Fibroblast of skin of back (primary cell): Measurements from ENCODE around the gene CHD5.
A peak's percentile ranks its signal among the peaks of the same experiment; 100 is the strongest.

ENCODE experiments used
- DNase-seq: peaks from one replicate; pipeline ENCODE4 v3.0.0-alpha.2; 2013

The CHD5 gene

GRCh38 chr1:6097117-6097595 lies 83.0 kb downstream of the CHD5 start:
- no peak for DNase-seq

GRCh38 chr1:6096243-6097116 lies 83.6 kb downstream of the CHD5 start:
- no peak for DNase-seq

- no peak for DNase-seq
These were observed 84.4 kb downstream of the CHD5 start for GRCh38 chr1:6095511-6096242.

- no peak for DNase-seq
These were observed 85.2 kb downstream of the CHD5 start for GRCh38 chr1:6094801-6095505.

- no peak for DNase-seq
These were observed 85.9 kb downstream of the CHD5 start for GRCh38 chr1:6094246-6094645.

GRCh38 chr1:6093611-6094010 lies 86.5 kb downstream of the CHD5 start:
- DNase-seq, result no peak

GRCh38 chr1:6093071-6093470 lies 87.0 kb downstream of the CHD5 start:
- DNase-seq, result no peak

GRCh38 chr1:6092211-6092610 lies 87.9 kb downstream of the CHD5 start:
- no peak for DNase-seq

GRCh38 chr1:6091823-6092109 lies 88.4 kb downstream of the CHD5 start:
- DNase-seq, result no peak

GRCh38 chr1:6090996-6091822 lies 88.9 kb downstream of the CHD5 start:
- DNase-seq, result no peak

GRCh38 chr1:6090288-6090687 lies 89.8 kb downstream of the CHD5 start:
- no peak for DNase-seq

GRCh38 chr1:6088956-6089355 lies 91.2 kb downstream of the CHD5 start:
- no peak for DNase-seq

GRCh38 chr1:6087958-6088357 lies 92.2 kb downstream of the CHD5 start:
- no peak for DNase-seq

- no peak for DNase-seq
These were observed 92.7 kb downstream of the CHD5 start for GRCh38 chr1:6087377-6087772.

- DNase-seq, result no peak
These were observed 93.3 kb downstream of the CHD5 start for GRCh38 chr1:6086762-6087376.

- DNase-seq, result no peak
These were observed 93.8 kb downstream of the CHD5 start for GRCh38 chr1:6086358-6086757.

- no peak for DNase-seq
These were observed 94.5 kb downstream of the CHD5 start for GRCh38 chr1:6085666-6086065.

- no peak for DNase-seq
These were observed 95.2 kb downstream of the CHD5 start for GRCh38 chr1:6084781-6085495.

- DNase-seq, result peak; percentile 32
These were observed 96.2 kb downstream of the CHD5 start for GRCh38 chr1:6083801-6084446.

GRCh38 chr1:6083385-6083784 lies 96.7 kb downstream of the CHD5 start:
- DNase-seq, result no peak
